K562 (cell line): ENCODE results near the gene TMEM243. TPM values are rescaled to one million over a fixed set of nuclear protein-coding genes. Genes with fewer than 3 reads are reported as not detected.

Experiments used
- DPF2 ChIP-seq: fragments of 450-650 bp; IDR thresholded peaks from 2 replicates; pipeline ENCODE4 v1.6.1; 2016
- LCOR ChIP-seq: sonication (generic); formaldehyde crosslinking; IDR thresholded peaks from 2 replicates; pipeline ENCODE4 v1.8.0; 2022; ENCODE audit warnings: mild to moderate bottlenecking, missing genetic modification reagents
- NONO ChIP-seq, 2 experiments: fragments of 200-400 bp in 1 of 2; fragments of 450-650 bp in 1 of 2; formaldehyde crosslinking in 1 of 2; IDR thresholded peaks; 2 replicates each; pipeline ENCODE4 v1.6.1; 2017; ENCODE audit warnings: low read depth in 2 of 2, mild to moderate bottlenecking in 2 of 2, moderate library complexity in 2 of 2, low read length in 1 of 2
- RCOR1 ChIP-seq, 2 experiments: IDR thresholded peaks; 2 replicates each; pipeline ENCODE4 v1.6.1; 2012; ENCODE audit warnings: low read depth in 2 of 2, low read length in 2 of 2, borderline replicate concordance in 1 of 2, improper control_type of control experiment in 1 of 2
- SIN3A ChIP-seq, 2 experiments: fragments of 150-350 bp in 1 of 2; IDR thresholded peaks; 2 replicates each; pipeline ENCODE4 v1.6.1; 2011 to 2016; ENCODE audit warnings: borderline replicate concordance in 2 of 2, low read depth in 2 of 2, low read length in 2 of 2, mild to moderate bottlenecking in 2 of 2, moderate library complexity in 2 of 2; ENCODE audit not compliant: control insufficient read depth in 1 of 2
- ZBTB43 ChIP-seq: sonication (generic); formaldehyde crosslinking; IDR thresholded peaks from 2 replicates; pipeline ENCODE4 v1.8.0; 2023; ENCODE audit warnings: mild to moderate bottlenecking, missing genetic modification reagents
- polyA plus RNA-seq, 8 experiments: library from polyadenylated mRNA; depleted of rRNA in 4 of 8; stranded (reverse) in 5 of 8; unstranded in 3 of 8; fragments of >200 nt; fragmentation: Nextera tagmentation in 2 of 8; fragmentation: Illumina TruSeq in 1 of 8; extraction: Ambion mirVana in 2 of 8; extraction: Trizol in 1 of 8; gene quantifications; 2 replicates each; pipeline versions ENCODE4 v1.2.1 to v1.2.3, GENCODE V29; 2011 to 2014; ENCODE audit warnings: inconsistent platforms in 1 of 8, missing spikeins in 1 of 8
- total RNA-seq, 7 experiments: library from RNA; depleted of rRNA in 6 of 7; stranded (reverse); fragments of >200 nt in 6 of 7; fragmentation: Illumina TruSeq in 2 of 7; extraction: Trizol in 2 of 7; gene quantifications; 2 replicates each; pipeline versions ENCODE4 v1.2.1 to v1.2.3, GENCODE V29; 2011 to 2021; ENCODE audit warnings: low replicate concordance in 1 of 7
- TF ChIP-seq, protein P1 (sequence below): fragments of 450-650 bp; IDR thresholded peaks from 2 replicates; pipeline ENCODE4 v1.6.1; 2018; ENCODE audit not compliant: partially characterized antibody
- TF ChIP-seq, protein P2 (sequence below): fragments of 250-450 bp; sonication (Bioruptor Pico); IDR thresholded peaks from 2 replicates; pipeline ENCODE4 v1.5.0; 2020; ENCODE audit warnings: mild to moderate bottlenecking

Gene TMEM243
- total and polyA plus RNA-seq, 9 of the 15 experiments (the other 6 are each of a cell fraction or from before 2014, with no cell fraction given), result 3.9 to 8.6 (median 6.1) TPM

GRCh38 chr7:87220026-87220733 lies 648 bp upstream of the TMEM243 start (continued):
- peak; percentile 77; the same call in 1 of the 2 replicates for TF ChIP-seq LCOR (CRISPR knock-in tag)
- no peak for TF ChIP-seq DPF2
- peak in 1 of 2 experiments; percentile 80; a peak in 2 of 4 replicates for TF ChIP-seq RCOR1 (IDR thresholded peaks at IDR 0.05; ENCODE audit: borderline replicate concordance in 1 of 2, low read depth in 2 of 2, low read length in 2 of 2)
- no peak for TF ChIP-seq ZBTB43 (CRISPR knock-in tag)
- TF ChIP-seq, protein P1, sequence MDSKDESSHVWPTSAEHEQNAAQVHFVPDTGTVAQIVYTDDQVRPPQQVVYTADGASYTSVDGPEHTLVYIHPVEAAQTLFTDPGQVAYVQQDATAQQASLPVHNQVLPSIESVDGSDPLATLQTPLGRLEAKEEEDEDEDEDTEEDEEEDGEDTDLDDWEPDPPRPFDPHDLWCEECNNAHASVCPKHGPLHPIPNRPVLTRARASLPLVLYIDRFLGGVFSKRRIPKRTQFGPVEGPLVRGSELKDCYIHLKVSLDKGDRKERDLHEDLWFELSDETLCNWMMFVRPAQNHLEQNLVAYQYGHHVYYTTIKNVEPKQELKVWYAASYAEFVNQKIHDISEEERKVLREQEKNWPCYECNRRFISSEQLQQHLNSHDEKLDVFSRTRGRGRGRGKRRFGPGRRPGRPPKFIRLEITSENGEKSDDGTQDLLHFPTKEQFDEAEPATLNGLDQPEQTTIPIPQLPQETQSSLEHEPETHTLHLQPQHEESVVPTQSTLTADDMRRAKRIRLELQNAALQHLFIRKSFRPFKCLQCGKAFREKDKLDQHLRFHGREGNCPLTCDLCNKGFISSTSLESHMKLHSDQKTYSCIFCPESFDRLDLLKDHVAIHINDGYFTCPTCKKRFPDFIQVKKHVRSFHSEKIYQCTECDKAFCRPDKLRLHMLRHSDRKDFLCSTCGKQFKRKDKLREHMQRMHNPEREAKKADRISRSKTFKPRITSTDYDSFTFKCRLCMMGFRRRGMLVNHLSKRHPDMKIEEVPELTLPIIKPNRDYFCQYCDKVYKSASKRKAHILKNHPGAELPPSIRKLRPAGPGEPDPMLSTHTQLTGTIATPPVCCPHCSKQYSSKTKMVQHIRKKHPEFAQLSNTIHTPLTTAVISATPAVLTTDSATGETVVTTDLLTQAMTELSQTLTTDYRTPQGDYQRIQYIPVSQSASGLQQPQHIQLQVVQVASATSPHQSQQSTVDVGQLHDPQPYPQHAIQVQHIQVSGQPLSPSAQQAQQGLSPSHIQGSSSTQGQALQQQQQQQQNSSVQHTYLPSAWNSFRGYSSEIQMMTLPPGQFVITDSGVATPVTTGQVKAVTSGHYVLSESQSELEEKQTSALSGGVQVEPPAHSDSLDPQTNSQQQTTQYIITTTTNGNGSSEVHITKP, result peak; percentile 74
- TF ChIP-seq SIN3A (IDR thresholded peaks at IDR 0.05; ENCODE audit: borderline replicate concordance in 2 of 2, control insufficient read depth in 1 of 2, low read depth in 2 of 2, low read length in 2 of 2), result 0 out of 4 replicates have a peak, but pooled peaks of 1 of the 2 experiments have one; percentile 2
- TF ChIP-seq, protein P2, sequence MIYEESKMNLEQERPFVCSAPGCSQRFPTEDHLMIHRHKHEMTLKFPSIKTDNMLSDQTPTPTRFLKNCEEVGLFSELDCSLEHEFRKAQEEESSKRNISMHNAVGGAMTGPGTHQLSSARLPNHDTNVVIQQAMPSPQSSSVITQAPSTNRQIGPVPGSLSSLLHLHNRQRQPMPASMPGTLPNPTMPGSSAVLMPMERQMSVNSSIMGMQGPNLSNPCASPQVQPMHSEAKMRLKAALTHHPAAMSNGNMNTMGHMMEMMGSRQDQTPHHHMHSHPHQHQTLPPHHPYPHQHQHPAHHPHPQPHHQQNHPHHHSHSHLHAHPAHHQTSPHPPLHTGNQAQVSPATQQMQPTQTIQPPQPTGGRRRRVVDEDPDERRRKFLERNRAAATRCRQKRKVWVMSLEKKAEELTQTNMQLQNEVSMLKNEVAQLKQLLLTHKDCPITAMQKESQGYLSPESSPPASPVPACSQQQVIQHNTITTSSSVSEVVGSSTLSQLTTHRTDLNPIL, result no peak
- 0 out of 4 replicates have a peak, but pooled peaks of 1 of the 2 experiments have one; percentile 20 for TF ChIP-seq NONO (IDR thresholded peaks at IDR 0.05; ENCODE audit: low read depth in 2 of 2, low read length in 1 of 2)
